Activated CD8-positive, alpha-beta memory T cell treated with anti-CD3 and anti-CD28 coated beads for 36 hours (primary cell): ENCODE data around the gene PTPRS. TPM values are rescaled to one million over a fixed set of nuclear protein-coding genes. Genes with fewer than 3 reads are reported as not detected.
"Not testable (repeated sequence)": the region's sequence is repeated elsewhere in the genome, so short reads cannot be mapped to it uniquely, and the experiment has no call there.

Source experiments
- CTCF ChIA-PET: fragments of 350-600 bp; sonication (Branson Sonifier 250); formaldehyde crosslinking; loops from one replicate; lab custom pipeline; 2021; ENCODE audit warnings: antibody characterized with exemption; lab: Charles Lee
- POLR2A ChIA-PET: fragments of 350-600 bp; sonication (Branson Sonifier 250); formaldehyde crosslinking; loops from one replicate; lab custom pipeline; 2021; ENCODE audit warnings: antibody characterized with exemption; lab: Charles Lee
- total RNA-seq, 2 experiments: library from RNA; stranded (reverse); gene quantifications; one replicate each; pipeline ENCODE4 v1.2.3, GENCODE V29; 2021

PTPRS gene
- total RNA-seq, 2 experiments from 2014 or later, result 0.93 to 1.3 TPM

- ChIA-PET CTCF (no interaction called here), POLR2A (no interaction called here)
These were observed 4.2 kb downstream of the PTPRS start for GRCh38 chr19:5336195-5336965.

- POLR2A ChIA-PET, result no interaction called here
- CTCF ChIA-PET, result no interaction called here
These were observed 5.0 kb downstream of the PTPRS start for GRCh38 chr19:5335593-5335992.

DNA sequence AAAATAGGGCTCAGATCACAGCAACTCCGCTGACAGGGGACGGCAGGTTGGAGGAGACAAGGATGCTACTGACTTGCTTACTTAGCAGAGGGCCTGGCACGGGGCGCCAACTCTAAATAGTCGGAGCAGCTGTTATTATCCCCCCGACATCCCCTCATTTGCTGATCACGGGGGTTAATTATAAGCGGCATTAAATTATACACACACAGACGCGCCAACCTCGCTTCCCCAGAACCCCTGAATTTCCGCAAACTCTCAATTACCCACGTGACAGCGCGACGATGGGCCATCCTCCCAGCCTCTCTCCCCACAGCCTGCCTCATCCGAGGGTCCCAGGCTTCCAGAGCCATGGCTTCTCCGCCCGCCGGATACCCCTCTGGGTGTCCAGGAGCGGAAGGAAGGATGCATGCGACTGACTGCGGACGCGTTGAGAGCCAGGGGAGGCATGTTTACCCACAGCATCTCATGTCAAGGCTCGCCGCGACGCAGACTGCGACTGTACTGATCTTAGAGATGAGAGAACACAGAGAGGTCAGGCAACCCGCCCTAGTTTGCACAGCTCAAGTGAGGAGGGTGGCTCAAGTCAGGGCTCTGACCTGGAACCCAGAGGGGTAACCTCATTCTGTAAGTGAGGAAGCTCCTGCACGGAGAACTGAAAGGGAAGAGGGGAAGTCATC is 5.7 kb downstream of the PTPRS start:
- ChIA-PET CTCF (no interaction called here), POLR2A (no interaction called here)

DNA sequence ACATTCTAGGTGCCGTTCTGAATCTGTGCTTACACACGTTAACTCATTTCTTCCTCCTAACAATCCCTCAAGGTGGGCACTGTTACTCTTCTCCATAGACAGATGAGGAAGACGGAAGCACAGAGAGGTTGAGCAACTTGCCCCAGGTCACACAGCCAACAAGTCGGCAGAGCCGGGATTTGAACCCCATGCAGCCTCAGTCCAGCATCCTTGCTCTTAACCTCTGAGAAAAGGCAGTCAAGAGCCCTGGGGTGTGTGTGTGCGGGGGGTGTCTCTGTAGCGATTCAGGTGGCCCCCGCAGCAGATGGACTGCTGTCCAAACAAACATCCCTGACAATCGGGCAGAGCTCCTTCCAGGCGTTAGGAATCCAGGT is 6.3 kb downstream of the PTPRS start:
- POLR2A ChIA-PET, result no interaction called here
- CTCF ChIA-PET, result no interaction called here

GRCh38 chr19:5333581-5334365 is 6.8 kb downstream of the PTPRS start:
- ChIA-PET CTCF (no interaction called here), POLR2A (no interaction called here)

- CTCF ChIA-PET, result no interaction called here
- POLR2A ChIA-PET, result no interaction called here
These were observed 8.1 kb downstream of the PTPRS start for GRCh38 chr19:5332501-5332900.

GRCh38 chr19:5331790-5332189 is 8.8 kb downstream of the PTPRS start:
- ChIA-PET CTCF (no interaction called here), POLR2A (no interaction called here)

GRCh38 chr19:5330307-5330720 is 10.3 kb downstream of the PTPRS start:
- POLR2A ChIA-PET, result no interaction called here
- CTCF ChIA-PET, result interaction anchor here (0.6 kb wide), 1 partner anchor 46 kb away, joined by 3 read pairs; no protein-coding TSS in a partner anchor

GRCh38 chr19:5329141-5329540 is 11.5 kb downstream of the PTPRS start:
- CTCF ChIA-PET, result no interaction called here
- POLR2A ChIA-PET, result no interaction called here

DNA sequence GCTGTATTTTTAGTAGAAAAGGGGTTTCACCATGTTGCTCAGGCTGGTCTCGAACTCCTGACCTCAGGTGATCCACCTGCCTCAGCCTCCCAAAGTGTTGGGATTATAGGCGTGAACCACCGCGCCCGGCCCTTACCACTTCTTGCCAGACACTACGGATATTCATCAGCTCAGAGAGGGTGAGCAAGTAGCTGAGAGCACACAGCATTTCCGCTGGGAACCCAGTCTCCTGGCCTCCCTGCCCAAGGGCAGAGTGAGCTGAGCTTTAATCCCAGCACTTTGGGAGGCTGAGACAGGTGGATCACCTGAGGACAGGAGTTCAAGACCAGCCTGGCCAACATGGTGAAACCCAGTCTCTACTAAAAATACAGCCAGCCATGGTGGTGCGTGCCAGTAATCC is 12.2 kb downstream of the PTPRS start:
- CTCF ChIA-PET, POLR2A ChIA-PET: not testable (repeated sequence)

- POLR2A ChIA-PET, result no interaction called here
These were observed 13.5 kb downstream of the PTPRS start for GRCh38 chr19:5326986-5327623.

DNA sequence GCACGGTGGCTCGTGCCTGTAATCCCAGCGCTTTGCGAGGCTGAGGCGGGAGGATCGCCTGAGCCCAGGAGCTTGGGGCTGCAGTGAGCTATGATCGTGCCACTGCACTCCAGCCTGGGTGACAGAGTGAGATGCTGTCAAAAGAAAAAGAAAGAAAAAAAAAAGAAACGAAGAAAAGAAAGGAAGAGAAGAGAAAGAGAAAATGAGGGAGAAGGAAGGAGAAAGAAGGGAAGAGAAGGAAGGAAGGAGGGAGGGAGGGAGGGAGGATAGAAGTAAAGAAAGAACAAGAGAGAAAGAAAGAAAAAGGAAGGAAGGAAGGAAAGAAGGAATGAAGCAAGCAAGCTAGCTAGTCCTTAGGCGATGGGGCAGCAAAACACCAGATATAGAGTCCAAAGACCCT is 14.1 kb downstream of the PTPRS start:
- ChIA-PET POLR2A (no interaction called here), CTCF (no interaction called here)

More at GRCh38 chr19:5326986-5327623, 13.5 kb downstream of the PTPRS start:
- CTCF ChIA-PET, result interaction anchor here (1.0 kb wide), 1 partner anchor 33 kb away, joined by 3 read pairs; no protein-coding TSS in a partner anchor

DNA sequence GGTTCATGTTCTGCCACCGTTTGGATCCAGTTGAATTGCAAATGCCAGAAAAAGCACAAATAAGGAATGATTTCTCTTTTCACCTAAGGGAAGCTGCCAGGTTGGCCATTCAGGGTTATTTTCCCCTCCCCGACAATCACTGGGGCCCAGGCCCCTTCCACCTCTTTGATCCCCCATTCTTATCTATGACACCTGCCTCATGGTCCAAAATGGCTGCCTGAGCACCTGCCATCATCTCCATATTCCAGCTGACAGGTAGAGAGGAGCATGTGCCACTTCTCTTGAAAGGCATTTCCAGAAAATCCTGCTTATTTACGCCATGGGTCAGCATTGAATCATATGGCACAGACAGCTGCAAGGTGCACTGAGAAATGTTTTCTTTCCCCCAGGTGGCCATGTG is 15.7 kb downstream of the PTPRS start:
- ChIA-PET CTCF (no interaction called here), POLR2A (no interaction called here)

DNA sequence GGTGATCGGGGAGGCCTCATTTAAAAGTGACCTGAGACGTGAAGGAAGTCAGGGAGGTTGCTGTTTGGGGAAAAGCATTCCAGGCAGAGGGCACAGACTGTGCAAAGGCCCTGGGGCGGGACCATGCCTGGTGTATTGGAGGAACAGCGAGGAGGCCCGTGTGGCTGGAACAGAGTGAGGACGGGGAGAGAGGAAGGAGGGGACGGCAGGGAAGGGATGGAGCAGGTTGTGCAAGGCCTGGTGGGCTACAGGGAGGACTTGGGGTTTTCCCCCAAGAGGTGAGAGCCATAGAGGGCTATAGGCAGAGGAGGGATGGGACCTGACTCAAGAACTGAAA is 17.2 kb downstream of the PTPRS start:
- POLR2A ChIA-PET, result no interaction called here
- CTCF ChIA-PET, result no interaction called here

- ChIA-PET POLR2A (no interaction called here), CTCF (no interaction called here)
These were observed 18.5 kb downstream of the PTPRS start for GRCh38 chr19:5321851-5322681.

GRCh38 chr19:5321066-5321642 is 19.5 kb downstream of the PTPRS start:
- ChIA-PET CTCF (no interaction called here), POLR2A (no interaction called here)

- ChIA-PET CTCF (no interaction called here), POLR2A (no interaction called here)
These were observed 21.1 kb downstream of the PTPRS start for GRCh38 chr19:5319516-5319915.

- CTCF ChIA-PET, result interaction anchor here (0.7 kb wide), 1 partner anchor 367 kb away, joined by 3 read pairs; no protein-coding TSS in a partner anchor
- POLR2A ChIA-PET, result interaction anchor here (0.6 kb wide), 1 partner anchor 1915 kb away, joined by 3 read pairs; no protein-coding TSS in a partner anchor
These were observed 22.3 kb downstream of the PTPRS start for GRCh38 chr19:5318306-5318705.
